HT1080 (cell line): ENCODE data around the gene DIAPH1. TPM values are rescaled to one million over a fixed set of nuclear protein-coding genes. Genes with fewer than 3 reads are reported as not detected.

Source experiments
- DNase-seq: peaks from one replicate; pipeline ENCODE4 v3.0.0-alpha.2; 2015; ENCODE audit warnings: low read depth
- total RNA-seq: library from RNA; depleted of rRNA; stranded (reverse); fragments of >200 nt; shearing (Covaris generic); gene quantifications from 2 replicates; pipeline ENCODE4 v1.2.3, GENCODE V29; 2014

Gene DIAPH1
- total RNA-seq, 1 experiment from 2014 or later, result 60.8 TPM

DNA sequence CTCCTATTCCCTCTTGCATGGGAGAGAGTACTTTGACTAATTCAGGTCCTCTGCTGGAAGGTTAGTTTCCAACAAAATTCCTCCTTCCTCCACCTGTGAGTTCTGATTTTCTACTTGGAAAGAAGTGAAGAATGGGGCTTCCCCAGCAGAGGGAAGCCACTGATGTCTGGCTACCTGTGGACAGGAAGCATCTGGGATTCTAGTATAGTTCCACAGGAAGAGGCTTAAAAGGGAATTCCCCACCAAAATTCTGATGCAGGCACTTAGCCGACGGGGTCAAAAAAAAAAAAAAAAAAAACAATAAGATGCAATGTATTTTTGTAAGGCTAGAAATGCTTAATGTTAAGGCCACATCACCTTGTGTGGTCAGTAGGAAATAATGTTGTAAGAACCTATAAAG, 96.5 kb downstream of the DIAPH1 start:
- no peak for DNase-seq

DNA sequence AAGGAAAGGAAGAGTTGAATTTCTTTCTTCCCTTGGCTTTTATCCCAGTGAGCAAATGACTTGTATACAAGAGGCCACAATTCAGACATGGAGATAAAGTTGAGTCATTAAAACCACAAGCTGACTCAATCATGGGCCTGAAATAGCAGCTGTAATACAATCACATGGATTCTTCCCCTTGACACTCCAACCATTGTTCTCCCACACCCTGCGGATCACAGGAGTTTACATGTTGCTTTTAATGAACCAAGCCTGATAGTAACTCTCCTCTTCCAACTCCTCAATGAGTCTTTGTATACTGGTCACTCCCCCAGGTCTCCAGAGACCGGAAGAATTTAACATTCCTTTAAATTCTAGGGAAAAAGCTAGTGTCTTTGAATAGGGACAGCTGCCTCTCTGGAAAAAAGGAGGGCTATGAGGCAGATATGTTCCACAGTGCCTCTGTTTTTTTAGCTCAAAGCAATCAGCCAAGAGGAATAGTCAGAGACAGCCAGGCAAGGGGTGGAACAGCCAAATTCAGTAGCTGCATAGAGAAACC, 97.5 kb downstream of the DIAPH1 start:
- peak; percentile 100 for DNase-seq

GRCh38 chr5:141519605-141520565, 98.9 kb downstream of the DIAPH1 start:
- peak; percentile 24 for DNase-seq

GRCh38 chr5:141518618-141519015, 100.2 kb downstream of the DIAPH1 start:
- peak; percentile 24 for DNase-seq

DNA sequence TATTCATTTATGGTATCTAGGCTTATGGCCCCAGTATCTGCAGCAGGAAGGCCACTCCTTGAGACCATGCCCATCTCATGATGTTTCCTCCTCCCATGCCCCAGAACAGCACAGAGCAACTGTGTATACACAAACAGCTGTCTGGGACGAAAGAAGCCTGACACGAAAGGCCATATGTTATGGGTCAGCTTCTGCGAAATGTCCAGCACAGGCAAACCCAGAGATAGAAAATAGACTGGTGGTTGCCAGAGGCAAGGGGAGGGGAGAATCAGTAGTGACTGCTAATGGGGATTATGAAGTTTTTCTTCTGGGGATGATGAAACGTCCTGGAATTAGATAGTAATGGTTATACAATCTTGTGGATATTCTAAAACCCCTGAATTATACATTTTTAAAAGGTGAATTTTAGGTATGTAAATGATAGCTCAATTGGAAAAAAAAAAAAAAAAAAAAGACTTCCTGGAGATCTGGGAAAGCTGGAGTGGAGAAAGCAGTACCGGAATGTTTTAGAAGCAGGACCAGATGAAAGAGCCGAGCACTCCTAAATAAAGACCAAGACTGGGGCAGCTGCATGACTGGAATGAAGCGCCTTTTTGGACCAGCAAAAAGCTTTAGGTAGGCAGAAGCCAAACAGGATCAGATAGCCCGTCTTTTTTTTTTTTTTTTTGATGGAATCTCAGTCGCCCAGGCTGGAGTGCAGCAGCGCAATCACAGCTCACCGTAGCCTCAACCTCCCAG, 100.8 kb downstream of the DIAPH1 start:
- DNase-seq, result no peak

- DNase-seq, result no peak
Measured at GRCh38 chr5:141517312-141517711, 101.5 kb downstream of the DIAPH1 start.

DNA sequence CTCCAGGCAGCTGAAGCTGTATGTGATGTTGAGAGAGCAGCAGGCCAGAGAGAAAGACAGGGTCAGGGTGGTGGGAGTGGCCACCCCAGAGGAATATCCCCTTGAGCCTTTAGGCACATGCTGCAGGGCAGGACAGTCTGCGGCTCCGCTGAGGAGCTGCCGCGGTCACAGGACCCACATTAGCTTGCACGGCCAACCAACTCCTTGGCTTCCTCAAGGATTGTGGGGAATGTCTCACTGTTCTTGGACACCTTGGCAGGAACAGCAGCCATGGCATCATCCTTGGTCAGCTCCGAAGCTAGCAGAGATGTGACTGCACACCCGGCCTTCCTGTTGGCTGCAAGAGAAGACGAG, 102.2 kb downstream of the DIAPH1 start:
- DNase-seq, result no peak

DNA sequence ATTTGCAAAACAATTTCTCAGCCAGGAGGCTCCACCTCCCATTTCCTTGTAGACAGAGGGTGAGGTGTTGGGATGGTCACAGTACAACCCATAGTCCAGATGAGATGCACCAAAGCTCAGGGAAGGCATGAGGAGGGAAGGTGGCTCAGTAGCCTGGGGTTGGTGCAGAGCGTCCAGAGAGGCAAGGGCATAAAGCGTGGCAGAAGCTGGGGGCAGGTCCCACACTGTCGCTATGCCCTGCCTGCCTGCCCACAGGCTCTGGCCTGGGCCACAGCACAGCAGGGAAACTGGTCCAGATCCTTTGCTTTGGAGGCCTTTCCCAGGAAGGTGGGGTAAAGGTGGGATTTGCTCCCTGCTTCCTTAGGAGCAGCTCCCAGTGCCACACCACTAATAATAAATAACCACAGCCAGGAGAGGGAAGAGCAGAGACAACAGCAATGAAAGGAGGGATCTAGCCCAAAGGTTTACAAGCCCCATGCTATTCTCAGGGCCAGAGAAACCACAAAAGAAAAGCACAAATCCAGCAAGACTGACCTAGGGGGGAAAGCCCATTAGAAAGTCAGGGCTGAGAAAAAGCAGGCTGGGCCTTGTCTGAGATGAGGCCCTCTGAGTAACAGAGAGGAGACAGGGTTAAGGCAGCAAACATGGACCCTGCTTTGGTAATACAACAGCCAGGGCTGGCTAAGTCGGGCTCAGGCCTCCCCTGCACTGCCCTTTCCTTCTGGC, 102.7 kb downstream of the DIAPH1 start:
- DNase-seq, result no peak

- DNase-seq, result no peak
Measured at GRCh38 chr5:141515141-141515540, 103.7 kb downstream of the DIAPH1 start.

DNA sequence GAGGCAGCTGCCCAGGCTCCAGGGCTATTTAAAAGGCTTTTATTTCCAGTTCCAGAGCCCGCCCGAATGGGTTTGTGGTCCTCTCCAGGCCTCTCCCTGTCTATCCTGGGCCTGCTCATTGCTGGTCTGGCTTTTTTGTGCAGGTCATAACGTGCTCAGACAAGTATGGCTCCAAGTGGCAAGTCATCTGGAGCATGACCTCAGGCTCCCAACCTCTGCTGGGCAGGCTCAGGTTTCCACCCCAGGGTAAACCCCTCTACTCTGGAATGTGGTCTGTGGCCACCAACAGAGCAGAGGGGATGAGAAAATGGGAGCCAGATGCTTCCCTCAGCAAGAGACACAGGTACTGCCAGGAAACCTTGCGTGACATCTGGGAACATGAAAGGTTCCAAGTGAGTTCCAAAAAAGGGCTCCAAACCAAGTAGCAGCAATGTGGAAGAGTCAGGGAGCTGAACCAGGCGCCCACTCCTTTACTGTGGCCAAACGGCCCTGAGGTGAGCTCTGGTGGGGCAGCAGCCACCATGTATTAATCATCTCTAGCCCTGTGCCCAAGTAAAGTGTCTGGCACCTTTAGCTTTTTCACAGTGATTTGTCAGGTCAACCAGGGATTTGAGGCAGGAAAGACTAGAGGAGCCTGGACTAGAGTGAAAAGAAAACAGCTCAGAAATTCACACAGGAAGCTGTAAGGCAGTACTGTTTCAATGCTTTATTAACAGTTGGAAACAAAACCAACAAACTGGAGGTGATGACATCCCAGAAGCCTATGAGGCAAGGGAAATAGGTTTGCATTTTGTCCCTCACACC, 104.3 kb downstream of the DIAPH1 start:
- DNase-seq, result peak; percentile 22

- DNase-seq, result no peak
Measured at GRCh38 chr5:141513627-141514329, 105.0 kb downstream of the DIAPH1 start.

DNA sequence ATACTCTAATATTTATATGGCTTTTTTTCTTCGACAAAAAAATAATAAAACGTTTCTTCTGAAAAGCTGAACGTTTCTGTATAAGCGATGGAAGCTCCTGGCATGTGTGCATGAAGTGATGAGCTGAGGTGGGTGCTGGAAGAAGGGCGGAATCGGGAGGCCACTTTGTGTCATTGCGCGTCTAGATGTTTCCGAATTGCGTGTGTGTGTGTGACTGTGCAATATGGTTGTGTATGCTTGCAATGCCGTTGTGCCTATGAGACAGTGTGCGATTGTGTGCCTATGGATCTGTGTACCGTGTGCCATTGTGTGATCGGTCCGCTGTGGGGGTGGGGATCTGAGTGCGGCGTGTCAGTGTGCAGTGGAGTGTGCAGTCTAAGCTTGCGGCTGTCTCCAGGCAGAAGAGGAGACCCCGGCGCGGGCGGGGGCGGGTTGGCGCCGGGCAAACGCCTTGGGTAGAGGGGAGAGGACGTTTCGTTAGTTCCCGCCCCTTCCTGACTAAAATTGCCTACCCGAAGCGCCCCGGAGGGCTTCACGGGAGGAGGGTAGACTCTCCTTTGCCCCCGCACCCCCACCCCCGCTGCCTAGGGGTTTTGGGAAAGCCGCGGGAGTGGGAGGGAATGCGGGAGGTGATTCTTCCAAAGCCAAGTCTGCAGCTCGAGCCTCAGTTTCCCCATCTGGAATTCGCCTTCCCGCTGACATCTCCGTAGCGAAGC, 105.7 kb downstream of the DIAPH1 start:
- no peak for DNase-seq

- DNase-seq, result no peak
Measured at GRCh38 chr5:141512390-141512910, 106.3 kb downstream of the DIAPH1 start.

- no peak for DNase-seq
Measured at GRCh38 chr5:141511771-141512325, 107.0 kb downstream of the DIAPH1 start.

- DNase-seq, result no peak
Measured at GRCh38 chr5:141510850-141511601, 107.8 kb downstream of the DIAPH1 start.

DNA sequence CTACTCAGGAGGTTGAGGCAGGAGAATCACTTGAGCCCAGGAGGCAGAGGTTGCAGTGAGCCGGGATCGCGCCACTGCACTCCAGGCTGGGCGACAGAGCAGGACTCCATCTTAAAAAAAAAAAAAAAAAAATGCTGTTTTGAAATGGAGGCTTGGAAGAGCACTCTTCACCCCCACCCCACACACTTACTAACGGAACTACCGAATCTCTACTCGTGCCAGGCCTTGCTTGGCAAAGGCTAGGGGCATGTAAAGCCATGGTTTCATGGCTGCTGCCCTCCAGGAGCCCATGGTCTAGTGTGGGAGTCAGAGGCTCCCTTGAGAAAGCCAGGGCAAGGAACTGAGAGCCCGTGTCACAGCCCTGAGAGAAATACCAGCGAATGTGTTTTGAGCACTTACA, 108.6 kb downstream of the DIAPH1 start:
- no peak for DNase-seq

GRCh38 chr5:141508798-141509611, 109.8 kb downstream of the DIAPH1 start:
- peak; percentile 99 for DNase-seq
